ENCODE measurements around the gene TDRKH.

TDRKH gene

GRCh38 chr1:151837884-151838221 lies 47.6 kb upstream of the TDRKH start:
- DNase-seq (ENCODE audit: low read depth) = no peak
- H3K4me3 ChIP-seq (ENCODE audit: low read depth, low read length) = no peak overlapping the region
- TF ChIP-seq CTCF (IDR thresholded peaks at IDR 0.05; ENCODE audit: low read depth, low read length) (no peak), MYC (IDR thresholded peaks at IDR 0.05; ENCODE audit: low read depth, low read length) (no peak), POLR2A (IDR thresholded peaks at IDR 0.05; ENCODE audit: extremely low read depth, insufficient read length) (no peak)
- TF ChIP-seq, protein P1, sequence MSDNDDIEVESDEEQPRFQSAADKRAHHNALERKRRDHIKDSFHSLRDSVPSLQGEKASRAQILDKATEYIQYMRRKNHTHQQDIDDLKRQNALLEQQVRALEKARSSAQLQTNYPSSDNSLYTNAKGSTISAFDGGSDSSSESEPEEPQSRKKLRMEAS (IDR thresholded peaks at IDR 0.05; ENCODE audit: low read depth, low read length) = no peak

GRCh38 chr1:151837197-151837596 lies 46.9 kb upstream of the TDRKH start:
- DNase-seq (ENCODE audit: low read depth) = no peak

GRCh38 chr1:151835596-151835995 lies 45.3 kb upstream of the TDRKH start:
- H3K4me3 ChIP-seq (ENCODE audit: low read depth, low read length) = no peak overlapping the region
- no peak for DNase-seq (ENCODE audit: low read depth)
- TF ChIP-seq, protein P1 (IDR thresholded peaks at IDR 0.05; ENCODE audit: low read depth, low read length) = no peak
- TF ChIP-seq MYC (IDR thresholded peaks at IDR 0.05; ENCODE audit: low read depth, low read length) = no peak
- no peak for TF ChIP-seq POLR2A (IDR thresholded peaks at IDR 0.05; ENCODE audit: extremely low read depth, insufficient read length)

More at GRCh38 chr1:151837197-151837596, 46.9 kb upstream of the TDRKH start:
- no peak overlapping the region for H3K4me3 ChIP-seq (ENCODE audit: low read depth, low read length)
- TF ChIP-seq, protein P1 (IDR thresholded peaks at IDR 0.05; ENCODE audit: low read depth, low read length) = no peak
- no peak for TF ChIP-seq POLR2A (IDR thresholded peaks at IDR 0.05; ENCODE audit: extremely low read depth, insufficient read length)
- no peak for TF ChIP-seq MYC (IDR thresholded peaks at IDR 0.05; ENCODE audit: low read depth, low read length)
- no peak for TF ChIP-seq CTCF (IDR thresholded peaks at IDR 0.05; ENCODE audit: low read depth, low read length)

DNA sequence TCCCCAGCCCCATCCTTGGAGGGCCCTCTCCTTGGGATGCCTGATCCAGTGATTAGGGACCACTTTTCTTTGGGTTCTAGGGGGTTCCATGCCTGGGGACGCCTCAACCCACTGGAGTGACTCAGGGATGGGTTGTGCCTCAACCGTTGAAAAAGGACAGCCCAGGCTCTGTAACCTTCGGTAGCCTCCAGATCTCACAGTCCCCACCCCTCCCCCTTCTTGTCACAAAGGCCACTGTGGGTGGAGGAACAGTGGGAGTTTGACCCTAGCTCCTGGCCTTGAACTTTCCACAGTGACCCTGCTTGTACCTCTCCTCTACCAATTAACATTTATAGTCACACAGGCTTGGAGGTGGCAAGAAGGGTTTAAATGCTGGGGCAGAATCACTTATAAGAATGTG lies 43.9 kb upstream of the TDRKH start:
- H3K4me3 ChIP-seq (ENCODE audit: low read depth, low read length) = no peak overlapping the region
- DNase-seq (ENCODE audit: low read depth) = no peak
- TF ChIP-seq, protein P1 (IDR thresholded peaks at IDR 0.05; ENCODE audit: low read depth, low read length) = no peak
- TF ChIP-seq MYC (IDR thresholded peaks at IDR 0.05; ENCODE audit: low read depth, low read length) (no peak), POLR2A (IDR thresholded peaks at IDR 0.05; ENCODE audit: extremely low read depth, insufficient read length) (no peak), CTCF (IDR thresholded peaks at IDR 0.05; ENCODE audit: low read depth, low read length) (no peak)

GRCh38 chr1:151833172-151833900 lies 43.0 kb upstream of the TDRKH start:
- TF ChIP-seq, protein P1 (IDR thresholded peaks at IDR 0.05; ENCODE audit: low read depth, low read length) = no peak
- no peak for TF ChIP-seq CTCF (IDR thresholded peaks at IDR 0.05; ENCODE audit: low read depth, low read length)
- H3K4me3 ChIP-seq (ENCODE audit: low read depth, low read length) = no peak overlapping the region
- DNase-seq (ENCODE audit: low read depth) = no peak

GRCh38 chr1:151832318-151832980 lies 42.1 kb upstream of the TDRKH start:
- no peak for TF ChIP-seq CTCF (IDR thresholded peaks at IDR 0.05; ENCODE audit: low read depth, low read length)
- TF ChIP-seq MYC (IDR thresholded peaks at IDR 0.05; ENCODE audit: low read depth, low read length) = no peak
- no peak for TF ChIP-seq POLR2A (IDR thresholded peaks at IDR 0.05; ENCODE audit: extremely low read depth, insufficient read length)
- TF ChIP-seq, protein P1 (IDR thresholded peaks at IDR 0.05; ENCODE audit: low read depth, low read length) = no peak
- no peak overlapping the region for H3K4me3 ChIP-seq (ENCODE audit: low read depth, low read length)
- no peak for DNase-seq (ENCODE audit: low read depth)
